Liver (tissue), 9 donors: ENCODE measurements around the gene ARID3C. TPM values are rescaled to one million over a fixed set of nuclear protein-coding genes. Genes with fewer than 3 reads are reported as not detected.

Source experiments
- DNase-seq: peaks from one replicate; pipeline ENCODE4 v3.0.0-alpha.2; 2017; ENCODE audit warnings: low spot score
- H3K27ac ChIP-seq, 2 donors: one replicate each; pipeline ENCODE4 v1.7.0; 2013; ENCODE audit warnings: inconsistent platforms in 2 of 2, low read length in 2 of 2, control low read depth in 1 of 2, low read depth in 1 of 2, mild to moderate bottlenecking in 1 of 2
- H3K27me3 ChIP-seq, 4 donors: one replicate each; pipeline versions ENCODE4 v1.6.1 to v1.7.0; 2013; ENCODE audit warnings: low read length in 3 of 4, inconsistent platforms in 1 of 4, mild to moderate bottlenecking in 1 of 4, moderate library complexity in 1 of 4; ENCODE audit not compliant: control insufficient read depth in 4 of 4, insufficient read depth in 4 of 4
- H3K36me3 ChIP-seq, 4 donors: one replicate each; pipeline versions ENCODE4 v1.6.1 to v1.7.0; 2013; ENCODE audit warnings: low read length in 3 of 4, mild to moderate bottlenecking in 3 of 4, low read depth in 1 of 4, moderate library complexity in 1 of 4; ENCODE audit not compliant: control insufficient read depth in 4 of 4, insufficient read depth in 3 of 4
- H3K4me1 ChIP-seq, 4 donors: one replicate each; pipeline versions ENCODE4 v1.6.1 to v1.7.0; 2013; ENCODE audit warnings: low read length in 3 of 4, mild to moderate bottlenecking in 3 of 4, moderate library complexity in 1 of 4; ENCODE audit not compliant: control insufficient read depth in 4 of 4, insufficient read depth in 4 of 4
- H3K4me3 ChIP-seq, 3 donors: one replicate each; pipeline versions ENCODE4 v1.6.1 to v1.7.0; 2013; ENCODE audit warnings: low read length in 3 of 3, control low read depth in 1 of 3, low read depth in 1 of 3, mild to moderate bottlenecking in 1 of 3
- H3K9ac ChIP-seq, 2 donors: one replicate each; pipeline ENCODE4 v1.7.0; 2013; ENCODE audit warnings: low read length in 2 of 2, mild to moderate bottlenecking in 2 of 2, moderate library complexity in 2 of 2, control low read depth in 1 of 2, low read depth in 1 of 2
- H3K9me3 ChIP-seq, 4 donors: one replicate each; pipeline versions ENCODE4 v1.6.1 to v1.7.0; 2013; ENCODE audit warnings: low read length in 3 of 4; ENCODE audit not compliant: control insufficient read depth in 4 of 4
- EGR1 ChIP-seq, 2 donors: IDR thresholded peaks; 2 replicates each; pipeline ENCODE4 v1.6.1; 2016 to 2018; ENCODE audit warnings: antibody characterized with exemption in 2 of 2, low read depth in 2 of 2
- FOXA1 ChIP-seq: IDR thresholded peaks from 2 replicates; pipeline ENCODE4 v1.6.1; 2016; ENCODE audit warnings: antibody characterized with exemption
- FOXA2 ChIP-seq: IDR thresholded peaks from 2 replicates; pipeline ENCODE4 v1.6.1; 2016; ENCODE audit warnings: antibody characterized with exemption
- HNF4A ChIP-seq, 2 donors: conservative IDR thresholded peaks; 2 replicates each; pipeline ENCODE4 v1.6.1; 2016; ENCODE audit warnings: antibody characterized with exemption in 2 of 2, mild to moderate bottlenecking in 2 of 2
- NR2F2 ChIP-seq: IDR thresholded peaks from 2 replicates; pipeline ENCODE4 v1.6.1; 2016; ENCODE audit warnings: antibody characterized with exemption
- RAD21 ChIP-seq, 2 donors: IDR thresholded peaks; 2 replicates each; pipeline ENCODE4 v1.6.1; 2016; ENCODE audit warnings: antibody characterized with exemption in 2 of 2, mild to moderate bottlenecking in 2 of 2
- REST ChIP-seq: IDR thresholded peaks from 2 replicates; pipeline ENCODE4 v1.6.1; 2016; ENCODE audit warnings: antibody characterized with exemption, mild to moderate bottlenecking
- SP1 ChIP-seq: IDR thresholded peaks from 2 replicates; pipeline ENCODE4 v1.6.1; 2018; ENCODE audit warnings: antibody characterized with exemption, mild to moderate bottlenecking
- TAF1 ChIP-seq: conservative IDR thresholded peaks from 2 replicates; pipeline ENCODE4 v1.6.1; 2016; ENCODE audit warnings: antibody characterized with exemption, mild to moderate bottlenecking
- WGBS: extraction: QIAGEN DNeasy Blood & Tissue Kit; methylation state at CpG from one replicate; pipeline ENCODE4 v1.1.7; 2013; 5-methylcytosine and 5-hydroxymethylcytosine counted together
- polyA plus RNA-seq, 2 donors: library from polyadenylated mRNA; stranded (reverse) in 1 of 2; unstranded in 1 of 2; fragments of 200-250 nt in 1 of 2; fragments of >200 nt in 1 of 2; fragmentation: Nextera tagmentation in 1 of 2; extraction: Ambion mirVana in 1 of 2; gene quantifications; one replicate each; pipeline versions ENCODE4 v1.2.1 to v1.2.3, GENCODE V29; 2013 to 2015
- total RNA-seq, 2 donors: library from RNA; depleted of rRNA; stranded (reverse); fragments of >200 nt; gene quantifications; one replicate each; pipeline ENCODE4 v1.2.3, GENCODE V29; 2014
- TF ChIP-seq, protein P1 (sequence below): IDR thresholded peaks from 2 replicates; pipeline ENCODE4 v1.6.1; 2016; ENCODE audit warnings: antibody characterized with exemption
- TF ChIP-seq, protein P2 (sequence below): IDR thresholded peaks from 2 replicates; pipeline ENCODE4 v1.6.1; 2016; ENCODE audit warnings: antibody characterized with exemption
- donor health status: healthy.
- donor health status: healthy.
- donor health status: healthy.
- donor health status: healthy.
- donor health status: healthy.

The ARID3C gene
- total and polyA plus RNA-seq, 4 donors: 0.58 to 2.6 (median 1.7) TPM

- no peak for DNase-seq
- Histone ChIP-seq H3K9ac (no peak overlapping the region), H3K36me3 (no peaks in the 10 kb centered on the region), H3K4me3 (no peak overlapping the region), H3K27me3 (no peaks in the 10 kb centered on the region), H3K4me1 (peaks cover 3 to 27% (median 13%) of the 10 kb centered on the region in 4 donors), H3K9me3 (no peaks in the 10 kb centered on the region), H3K27ac (no peak overlapping the region)
- TF ChIP-seq HNF4A (conservative IDR thresholded peaks at IDR 0.05): no peak
- no peak for TF ChIP-seq REST
- TF ChIP-seq, protein P1, sequence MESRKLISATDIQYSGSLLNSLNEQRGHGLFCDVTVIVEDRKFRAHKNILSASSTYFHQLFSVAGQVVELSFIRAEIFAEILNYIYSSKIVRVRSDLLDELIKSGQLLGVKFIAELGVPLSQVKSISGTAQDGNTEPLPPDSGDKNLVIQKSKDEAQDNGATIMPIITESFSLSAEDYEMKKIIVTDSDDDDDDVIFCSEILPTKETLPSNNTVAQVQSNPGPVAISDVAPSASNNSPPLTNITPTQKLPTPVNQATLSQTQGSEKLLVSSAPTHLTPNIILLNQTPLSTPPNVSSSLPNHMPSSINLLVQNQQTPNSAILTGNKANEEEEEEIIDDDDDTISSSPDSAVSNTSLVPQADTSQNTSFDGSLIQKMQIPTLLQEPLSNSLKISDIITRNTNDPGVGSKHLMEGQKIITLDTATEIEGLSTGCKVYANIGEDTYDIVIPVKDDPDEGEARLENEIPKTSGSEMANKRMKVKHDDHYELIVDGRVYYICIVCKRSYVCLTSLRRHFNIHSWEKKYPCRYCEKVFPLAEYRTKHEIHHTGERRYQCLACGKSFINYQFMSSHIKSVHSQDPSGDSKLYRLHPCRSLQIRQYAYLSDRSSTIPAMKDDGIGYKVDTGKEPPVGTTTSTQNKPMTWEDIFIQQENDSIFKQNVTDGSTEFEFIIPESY: no peak
- WGBS: 93% methylated on average over 17 of the region's 17 CpGs
These were observed 55.1 kb downstream of the ARID3C start for GRCh38 chr9:34573599-34574325.

DNA sequence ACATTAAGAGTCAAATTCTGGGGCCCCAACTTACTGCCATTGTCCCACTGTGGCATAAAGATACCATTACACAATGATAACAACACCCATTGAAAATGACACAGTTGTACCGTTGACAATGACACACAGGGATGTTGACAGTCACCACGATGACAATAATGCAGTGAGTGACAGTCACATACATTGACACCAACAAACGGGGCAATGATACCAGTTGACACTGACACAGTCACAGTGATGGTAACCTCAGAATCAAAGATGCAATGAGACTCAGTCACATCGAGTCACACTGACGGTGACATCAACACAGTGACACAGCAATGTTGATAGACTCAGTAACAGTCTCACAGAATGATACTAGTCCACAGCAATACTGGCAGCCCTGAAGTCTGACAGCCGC is 56.2 kb downstream of the ARID3C start:
- 83% methylated on average over 6 of the region's 6 CpGs for WGBS
- no peak overlapping the region for H3K27ac ChIP-seq

More for the DNA sequence above, 56.2 kb downstream of the ARID3C start:
- H3K4me1 ChIP-seq: peaks cover 3 to 21% (median 13%) of the 10 kb centered on the region in 4 donors
- no peak for DNase-seq
- H3K27me3 ChIP-seq: no peaks in the 10 kb centered on the region
- no peaks in the 10 kb centered on the region for H3K9me3 ChIP-seq
- H3K4me3 ChIP-seq: no peak overlapping the region
- H3K36me3 ChIP-seq: no peaks in the 10 kb centered on the region
- TF ChIP-seq HNF4A (conservative IDR thresholded peaks at IDR 0.05) (no peak), RAD21 (IDR thresholded peaks at IDR 0.05) (no peak), FOXA2 (no peak), NR2F2 (no peak), TAF1 (no peak), REST (no peak), SP1 (no peak), FOXA1 (no peak), EGR1 (IDR thresholded peaks at IDR 0.05; ENCODE audit: low read depth in 2 of 2) (no peak)
- TF ChIP-seq, protein P1: no peak
- TF ChIP-seq, protein P2, sequence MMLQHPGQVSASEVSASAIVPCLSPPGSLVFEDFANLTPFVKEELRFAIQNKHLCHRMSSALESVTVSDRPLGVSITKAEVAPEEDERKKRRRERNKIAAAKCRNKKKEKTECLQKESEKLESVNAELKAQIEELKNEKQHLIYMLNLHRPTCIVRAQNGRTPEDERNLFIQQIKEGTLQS: no peak
- H3K9ac ChIP-seq: no peak overlapping the region
